ENCODE data around the gene ALG12.

The ALG12 gene

GRCh38 chr22:49930596-49931412 is 12.6 kb upstream of the ALG12 start:
- peak; percentile 55 for TF ChIP-seq CTCF (IDR thresholded peaks at IDR 0.05; ENCODE audit: insufficient read depth, low read depth, low read length, missing control alignments)
- peak; percentile 79 for DNase-seq (ENCODE audit: low read depth)
- H3K4me3 ChIP-seq (ENCODE audit: low read length) = no peak overlapping the region

GRCh38 chr22:49929994-49930575 is 11.8 kb upstream of the ALG12 start:
- no peak for TF ChIP-seq CTCF (IDR thresholded peaks at IDR 0.05; ENCODE audit: insufficient read depth, low read depth, low read length, missing control alignments)
- no peak for DNase-seq (ENCODE audit: low read depth)
- H3K4me3 ChIP-seq (ENCODE audit: low read length) = no peak overlapping the region

- H3K4me3 ChIP-seq (ENCODE audit: low read length) = no peak overlapping the region
- TF ChIP-seq CTCF (IDR thresholded peaks at IDR 0.05; ENCODE audit: insufficient read depth, low read depth, low read length, missing control alignments) = peak; percentile 16
- DNase-seq (ENCODE audit: low read depth) = peak; percentile 47
Observed at GRCh38 chr22:49929211-49929979, 11.2 kb upstream of the ALG12 start.

GRCh38 chr22:49928555-49929210 is 10.4 kb upstream of the ALG12 start:
- no peak for TF ChIP-seq CTCF (IDR thresholded peaks at IDR 0.05; ENCODE audit: insufficient read depth, low read depth, low read length, missing control alignments)
- no peak overlapping the region for H3K4me3 ChIP-seq (ENCODE audit: low read length)
- DNase-seq (ENCODE audit: low read depth) = no peak

- no peak for TF ChIP-seq CTCF (IDR thresholded peaks at IDR 0.05; ENCODE audit: insufficient read depth, low read depth, low read length, missing control alignments)
- no peak for DNase-seq (ENCODE audit: low read depth)
- H3K4me3 ChIP-seq (ENCODE audit: low read length) = no peak overlapping the region
Observed at GRCh38 chr22:49928185-49928495, 9.9 kb upstream of the ALG12 start.

GRCh38 chr22:49927483-49928184 is 9.4 kb upstream of the ALG12 start:
- H3K4me3 ChIP-seq (ENCODE audit: low read length) = no peak overlapping the region
- no peak for TF ChIP-seq CTCF (IDR thresholded peaks at IDR 0.05; ENCODE audit: insufficient read depth, low read depth, low read length, missing control alignments)
- DNase-seq (ENCODE audit: low read depth) = no peak
